BLaER1 treated with 17β-estradiol and CSF1 and Interleukin-3, amounts not matched to agents 10 nM and 100 nM (cell line): ENCODE results near the gene INTS11.

ENCODE experiments used
- H3K27ac ChIP-seq, 11 experiments: shearing (Covaris generic); formaldehyde crosslinking; 2 replicates each; pipeline ENCODE4 v1.8.1; 2022
- H3K27me3 ChIP-seq, 11 experiments: shearing (Covaris generic); formaldehyde crosslinking; 2 replicates each; pipeline ENCODE4 v1.8.1; 2022
- H3K36me3 ChIP-seq, 11 experiments: shearing (Covaris generic); formaldehyde crosslinking; 2 replicates each; pipeline ENCODE4 v1.8.1; 2022
- H3K4me1 ChIP-seq, 10 experiments: shearing (Covaris generic); formaldehyde crosslinking; 2 replicates each; pipeline ENCODE4 v1.8.1; 2022
- H3K4me2 ChIP-seq, 11 experiments: shearing (Covaris generic); formaldehyde crosslinking; 2 replicates each; pipeline ENCODE4 v1.8.1; 2022
- H3K4me3 ChIP-seq, 10 experiments: shearing (Covaris generic); formaldehyde crosslinking; 2 replicates each; pipeline ENCODE4 v1.8.1; 2022
- H3K9ac ChIP-seq, 11 experiments: shearing (Covaris generic); formaldehyde crosslinking; 2 replicates each; pipeline ENCODE4 v1.8.1; 2022
- H3K9me3 ChIP-seq, 11 experiments: shearing (Covaris generic); formaldehyde crosslinking; replicated peaks in 1 of 11; 2 replicates each; pipeline ENCODE4 v1.8.1; 2022
- H4K20me1 ChIP-seq, 11 experiments: shearing (Covaris generic); formaldehyde crosslinking; 2 replicates each; pipeline ENCODE4 v1.8.1; 2022
- Cebpa-rat ChIP-seq, 11 experiments: shearing (Covaris generic); IDR thresholded peaks; 2 replicates each; pipeline ENCODE4 v1.8.1; 2022

Gene INTS11

GRCh38 chr1:1336446-1336845 lies 12.0 kb upstream of the INTS11 start:
- Histone ChIP-seq H4K20me1 (peaks cover 5 to 84% (median 27%) of the 10 kb centered on the region in 11 experiments; a peak in 17 of 22 replicates), H3K4me1 (no peaks in the 10 kb centered on the region), H3K36me3 (peaks cover 6 to 61% (median 43%) of the 10 kb centered on the region in 11 experiments; a peak in 20 of 22 replicates), H3K9ac (no peak overlapping the region), H3K27ac (no peak overlapping the region), H3K4me2 (no peak overlapping the region), H3K4me3 (no peak overlapping the region), H3K9me3 (no peaks in the 10 kb centered on the region), H3K27me3 (no peaks in the 10 kb centered on the region)
- TF ChIP-seq Cebpa-rat (IDR thresholded peaks at IDR 0.05) = no peak

- no peak for TF ChIP-seq Cebpa-rat (IDR thresholded peaks at IDR 0.05)
- Histone ChIP-seq H4K20me1 (peaks cover 0 to 84% (median 27%) of the 10 kb centered on the region in 11 experiments; a peak in 14 of 22 replicates), H3K9me3 (no peaks in the 10 kb centered on the region), H3K27me3 (no peaks in the 10 kb centered on the region), H3K36me3 (peaks cover 6 to 54% (median 37%) of the 10 kb centered on the region in 11 experiments; a peak in 20 of 22 replicates), H3K27ac (no peak overlapping the region), H3K9ac (no peak overlapping the region), H3K4me3 (no peak overlapping the region), H3K4me1 (peaks cover 0 to 5% (median under 1%) of the 10 kb centered on the region in 10 experiments; a peak in 6 of 20 replicates), H3K4me2 (no peak overlapping the region)
Measured at GRCh38 chr1:1335792-1336248, 11.4 kb upstream of the INTS11 start.

- Histone ChIP-seq H3K27me3 (no peaks in the 10 kb centered on the region), H3K4me1 (peaks cover 0 to 7% (median 6%) of the 10 kb centered on the region in 10 experiments; a peak in 11 of 20 replicates), H3K27ac (no peak overlapping the region), H3K4me3 (no peak overlapping the region), H4K20me1 (peaks cover 0 to 84% (median 27%) of the 10 kb centered on the region in 11 experiments; a peak in 14 of 22 replicates), H3K9ac (no peak overlapping the region), H3K36me3 (peaks cover 6 to 49% (median 32%) of the 10 kb centered on the region in 11 experiments; a peak in 20 of 22 replicates), H3K4me2 (no peak overlapping the region), H3K9me3 (no peaks in the 10 kb centered on the region)
- no peak for TF ChIP-seq Cebpa-rat (IDR thresholded peaks at IDR 0.05)
Measured at GRCh38 chr1:1335283-1335682, 10.8 kb upstream of the INTS11 start.

GRCh38 chr1:1334835-1335234 lies 10.4 kb upstream of the INTS11 start:
- Histone ChIP-seq H3K36me3 (peaks cover 6 to 45% (median 28%) of the 10 kb centered on the region in 11 experiments; a peak in 19 of 22 replicates), H3K4me1 (peaks cover 0 to 11% (median 8%) of the 10 kb centered on the region in 10 experiments; a peak in 11 of 20 replicates)
- TF ChIP-seq Cebpa-rat (IDR thresholded peaks at IDR 0.05) = no peak

GRCh38 chr1:1333551-1334241 lies 9.2 kb upstream of the INTS11 start:
- H3K4me1 ChIP-seq = peaks cover 0 to 14% (median 8%) of the 10 kb centered on the region in 10 experiments; a peak in 12 of 20 replicates
- H3K36me3 ChIP-seq = peaks cover 6 to 43% (median 25%) of the 10 kb centered on the region in 11 experiments; a peak in 20 of 22 replicates
- no peaks in the 10 kb centered on the region for H3K27me3 ChIP-seq
- no peak overlapping the region for H3K9ac ChIP-seq
- H3K27ac ChIP-seq = no peak overlapping the region
- peaks cover 7 to 91% (median 41%) of the 10 kb centered on the region in 11 experiments; a peak in 17 of 22 replicates for H4K20me1 ChIP-seq
- H3K4me3 ChIP-seq = no peak overlapping the region
- no peak overlapping the region for H3K4me2 ChIP-seq
- no peak for TF ChIP-seq Cebpa-rat (IDR thresholded peaks at IDR 0.05)
- H3K9me3 ChIP-seq = no peaks in the 10 kb centered on the region

More at GRCh38 chr1:1334835-1335234, 10.4 kb upstream of the INTS11 start:
- H4K20me1 ChIP-seq = peaks cover 0 to 85% (median 29%) of the 10 kb centered on the region in 11 experiments; a peak in 13 of 22 replicates
- no peak overlapping the region for H3K27ac ChIP-seq
- H3K4me3 ChIP-seq = no peak overlapping the region
- no peaks in the 10 kb centered on the region for H3K9me3 ChIP-seq
- no peaks in the 10 kb centered on the region for H3K27me3 ChIP-seq
- no peak overlapping the region for H3K9ac ChIP-seq
- H3K4me2 ChIP-seq = no peak overlapping the region

- Histone ChIP-seq H3K4me1 (peaks cover 0 to 18% (median 12%) of the 10 kb centered on the region in 10 experiments; a peak in 14 of 20 replicates), H3K27ac (no peak overlapping the region), H3K27me3 (no peaks in the 10 kb centered on the region), H3K9me3 (no peaks in the 10 kb centered on the region), H3K36me3 (peaks cover 5 to 43% (median 26%) of the 10 kb centered on the region in 11 experiments; a peak in 19 of 22 replicates), H4K20me1 (peaks cover 13 to 95% (median 48%) of the 10 kb centered on the region in 11 experiments; a peak in 17 of 22 replicates), H3K9ac (no peak overlapping the region), H3K4me2 (no peak overlapping the region), H3K4me3 (no peak overlapping the region)
- no peak for TF ChIP-seq Cebpa-rat (IDR thresholded peaks at IDR 0.05)
Measured at GRCh38 chr1:1332774-1333480, 8.5 kb upstream of the INTS11 start.

GRCh38 chr1:1332031-1332755 lies 7.7 kb upstream of the INTS11 start:
- no peak overlapping the region for H3K27ac ChIP-seq
- no peak overlapping the region for H3K4me2 ChIP-seq
- H3K4me1 ChIP-seq = peaks cover 0 to 20% (median 13%) of the 10 kb centered on the region in 10 experiments; a peak in 14 of 20 replicates
- no peaks in the 10 kb centered on the region for H3K27me3 ChIP-seq
- no peak for TF ChIP-seq Cebpa-rat (IDR thresholded peaks at IDR 0.05)
- H4K20me1 ChIP-seq = peaks cover 13 to 98% (median 56%) of the 10 kb centered on the region in 11 experiments; a peak in 18 of 22 replicates
- H3K36me3 ChIP-seq = peaks cover 12 to 46% (median 30%) of the 10 kb centered on the region in 11 experiments; a peak in 20 of 22 replicates
- H3K9ac ChIP-seq = no peak overlapping the region
- H3K4me3 ChIP-seq = no peak overlapping the region
- H3K9me3 ChIP-seq = no peaks in the 10 kb centered on the region
